NCI-H345 treated with DMSO at 0.1 percent for 48 hours (cell line): ENCODE data around the gene IGFBP7.
A peak's percentile ranks its signal among the peaks of the same experiment; 100 is the strongest.

Experiments
- DNase-seq: peaks from one replicate; lab custom pipeline; 2025; ENCODE audit not compliant: unreplicated experiment; lab: John Stamatoyannopoulos, UW

The IGFBP7 gene

DNA sequence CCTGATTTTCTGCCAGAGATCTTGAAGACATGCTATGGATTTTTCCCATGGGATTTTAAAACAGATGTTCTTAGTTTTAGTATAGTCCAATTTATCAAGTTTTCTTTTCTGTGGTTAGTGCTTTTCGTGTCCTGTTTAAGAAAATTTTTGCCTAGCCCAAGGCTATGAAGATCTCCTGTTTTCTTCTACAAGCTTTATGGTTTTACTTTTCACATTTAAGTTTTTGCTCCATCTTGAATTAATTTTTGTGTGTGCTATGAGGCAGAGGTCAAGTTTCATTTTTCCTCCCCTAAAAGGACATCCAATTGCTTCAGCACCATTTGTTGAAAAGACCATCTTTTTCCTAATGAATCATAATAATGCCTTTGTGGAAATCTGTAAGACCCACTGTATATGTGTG, 65.9 kb downstream of the IGFBP7 start:
- no peak for DNase-seq

DNA sequence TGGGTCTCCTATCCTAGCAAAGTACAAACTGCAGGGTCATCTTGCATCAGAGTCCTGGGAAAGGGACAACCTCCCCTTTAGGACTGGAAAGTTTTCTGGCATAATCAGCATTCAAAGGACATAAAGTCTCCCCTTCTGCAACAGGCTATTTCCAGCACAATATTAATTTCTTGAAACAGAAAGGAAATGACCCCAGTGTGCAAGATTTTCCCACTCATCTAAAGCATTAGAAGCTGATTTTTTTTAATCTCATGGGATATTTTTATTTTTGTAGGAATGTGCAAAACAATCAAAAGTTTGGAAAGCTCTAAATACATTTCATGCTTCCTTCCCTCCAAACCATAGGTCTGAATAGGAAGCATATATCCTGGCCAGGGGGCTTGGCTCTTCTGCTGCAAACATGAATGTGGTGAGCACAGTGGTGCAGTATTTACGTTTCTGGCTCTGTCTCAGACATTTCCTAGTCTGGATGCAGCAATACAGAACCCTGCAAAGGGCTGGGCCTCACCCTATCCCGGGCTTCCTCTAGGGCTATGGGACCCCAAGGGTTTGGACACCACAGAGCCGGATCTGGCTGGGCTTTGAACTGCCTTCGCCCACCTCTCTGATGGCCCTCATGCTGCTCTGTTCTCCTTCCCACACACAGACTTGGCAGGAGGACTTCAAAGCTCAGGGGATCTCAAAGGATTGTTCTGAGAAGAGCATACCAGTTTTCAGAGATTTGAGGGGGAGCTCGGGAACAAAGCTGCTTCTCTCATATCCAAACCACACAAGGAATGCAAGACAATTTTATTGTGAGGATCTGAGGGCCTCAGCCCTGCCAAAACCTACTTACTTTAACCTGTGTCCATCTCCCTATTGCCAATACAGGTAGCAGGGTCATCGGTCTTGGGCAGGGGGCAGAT, 66.6 kb downstream of the IGFBP7 start:
- no peak for DNase-seq

DNA sequence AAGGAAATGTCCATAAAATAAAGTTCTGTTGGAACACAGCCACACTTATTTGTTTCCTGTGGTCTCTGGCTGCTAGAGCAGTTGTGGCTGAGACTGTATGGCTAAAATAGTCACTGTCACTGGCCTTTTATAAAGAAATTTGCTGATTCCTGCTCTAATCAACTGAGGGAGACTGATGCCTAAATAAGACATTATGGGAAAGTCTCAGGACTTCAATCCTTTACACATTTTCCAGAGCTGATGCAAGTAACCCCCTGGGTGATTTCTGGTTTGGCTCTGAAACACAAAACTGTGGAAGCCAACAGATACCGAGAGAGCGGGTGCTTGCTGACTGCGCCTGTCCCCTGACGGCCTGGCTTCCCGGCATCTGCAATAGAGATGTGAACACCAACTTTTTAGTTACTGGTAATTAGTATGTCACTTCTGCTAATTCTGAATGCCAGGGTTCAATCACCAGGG, 67.4 kb downstream of the IGFBP7 start:
- no peak for DNase-seq

DNA sequence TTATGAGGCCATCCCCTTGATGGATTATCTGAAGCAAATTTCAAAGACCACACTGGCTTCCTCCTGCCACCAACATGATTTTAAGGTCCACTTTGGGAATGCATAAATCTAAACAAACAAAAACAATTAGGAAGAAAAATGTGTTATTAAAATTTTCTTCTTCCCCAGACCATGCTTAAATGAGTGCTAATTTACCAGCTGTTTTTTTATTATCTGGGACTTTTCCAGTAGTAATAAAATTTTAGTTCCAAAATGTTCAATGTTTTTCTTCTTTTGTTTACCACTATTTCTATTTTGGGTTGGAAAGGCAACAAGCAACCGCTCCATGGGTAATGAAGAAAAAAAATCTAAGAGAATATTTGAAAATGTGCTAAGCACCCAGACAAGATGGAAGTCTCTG, 69.2 kb downstream of the IGFBP7 start:
- DNase-seq = no peak

DNA sequence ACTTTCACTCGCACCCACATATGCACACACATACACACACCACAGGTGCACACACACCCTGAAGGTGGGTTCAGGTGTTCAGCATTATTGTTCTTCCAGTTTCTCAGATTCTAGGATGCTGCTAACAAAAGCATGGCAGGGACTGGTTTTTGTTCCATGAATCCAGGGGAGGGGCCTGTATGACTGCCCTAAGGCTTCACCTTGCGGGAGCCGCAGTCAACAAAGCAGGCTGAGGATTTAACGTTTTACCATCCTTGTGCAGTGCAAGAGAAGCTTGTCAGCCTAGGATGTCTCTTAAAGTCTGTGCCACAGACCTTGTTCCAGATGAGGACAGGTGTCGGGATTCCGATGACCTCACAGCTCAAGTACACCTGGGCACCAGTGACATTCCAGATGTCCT, 69.7 kb downstream of the IGFBP7 start:
- DNase-seq = no peak

GRCh38 chr4:57039345-57039744, 70.8 kb downstream of the IGFBP7 start:
- DNase-seq = no peak

DNA sequence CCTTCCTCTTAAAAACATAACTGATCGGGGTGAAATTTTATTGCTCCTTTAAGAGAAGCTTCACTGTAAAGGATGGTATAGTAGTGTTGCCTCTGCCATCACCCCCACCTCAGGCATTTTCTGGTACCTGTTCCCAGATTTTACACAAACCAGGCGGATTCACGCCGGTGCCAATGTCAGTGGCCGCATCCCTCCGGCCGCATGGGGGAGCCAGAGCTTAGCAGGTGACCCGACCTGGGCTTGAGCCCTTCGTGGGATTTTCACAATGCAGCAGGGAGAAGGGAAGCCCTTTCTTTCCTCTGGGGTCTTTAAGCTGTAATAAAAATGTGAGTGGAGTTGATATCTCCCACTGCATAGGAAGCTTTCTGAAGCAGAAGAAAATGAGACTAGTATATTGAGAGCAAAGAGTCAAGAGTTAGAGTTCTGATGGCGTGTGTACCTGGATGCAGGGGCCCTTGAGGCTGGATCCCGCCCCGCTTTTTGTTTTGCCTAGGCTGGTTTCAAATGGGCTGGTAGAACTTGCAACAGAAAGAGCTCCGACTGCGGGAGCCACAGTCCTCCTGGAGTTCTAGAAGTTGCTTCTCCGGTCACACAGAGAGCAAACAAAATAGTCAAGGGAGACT, 72.1 kb downstream of the IGFBP7 start:
- peak; percentile 29 for DNase-seq

DNA sequence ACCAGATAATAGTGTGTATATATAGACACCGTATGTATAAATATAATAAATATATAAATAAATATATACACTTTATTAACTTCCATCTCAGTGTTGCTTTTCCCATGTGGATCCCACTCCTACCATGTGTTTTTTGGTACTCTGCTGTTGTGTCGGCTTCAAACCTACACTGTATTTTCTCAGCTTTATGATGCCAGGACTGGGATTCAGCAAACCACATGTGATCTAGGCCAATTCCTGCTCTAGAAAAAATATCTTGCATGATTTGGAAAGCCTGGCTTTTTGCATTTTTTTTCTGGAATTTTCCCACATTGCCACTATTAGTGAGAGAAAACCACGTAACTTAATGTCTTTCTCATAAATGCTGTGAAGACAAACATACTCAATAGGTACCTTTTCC, 75.7 kb downstream of the IGFBP7 start:
- DNase-seq = no peak

DNA sequence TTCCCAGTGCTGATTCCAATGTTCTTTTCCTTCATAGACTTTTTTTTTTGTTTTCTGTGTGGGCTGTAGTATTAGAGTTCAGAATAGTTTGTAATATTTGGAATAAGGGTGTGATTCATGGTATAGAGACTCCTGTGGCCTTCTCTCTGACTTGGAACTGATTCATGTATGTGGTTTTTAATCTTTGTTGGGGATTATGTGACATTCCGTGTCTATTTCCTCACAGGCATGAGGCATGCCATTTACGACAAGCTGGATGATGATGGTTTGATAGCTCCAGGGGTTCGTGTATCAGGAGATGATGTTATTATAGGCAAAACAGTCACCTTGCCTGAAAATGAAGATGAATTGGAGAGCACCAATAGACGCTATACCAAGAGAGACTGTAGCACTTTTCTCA, 87.1 kb downstream of the IGFBP7 start:
- no peak for DNase-seq

- DNase-seq = no peak
These were observed 89.6 kb downstream of the IGFBP7 start for GRCh38 chr4:57020467-57021101.

GRCh38 chr4:57018980-57019379, 91.2 kb downstream of the IGFBP7 start:
- DNase-seq = no peak

DNA sequence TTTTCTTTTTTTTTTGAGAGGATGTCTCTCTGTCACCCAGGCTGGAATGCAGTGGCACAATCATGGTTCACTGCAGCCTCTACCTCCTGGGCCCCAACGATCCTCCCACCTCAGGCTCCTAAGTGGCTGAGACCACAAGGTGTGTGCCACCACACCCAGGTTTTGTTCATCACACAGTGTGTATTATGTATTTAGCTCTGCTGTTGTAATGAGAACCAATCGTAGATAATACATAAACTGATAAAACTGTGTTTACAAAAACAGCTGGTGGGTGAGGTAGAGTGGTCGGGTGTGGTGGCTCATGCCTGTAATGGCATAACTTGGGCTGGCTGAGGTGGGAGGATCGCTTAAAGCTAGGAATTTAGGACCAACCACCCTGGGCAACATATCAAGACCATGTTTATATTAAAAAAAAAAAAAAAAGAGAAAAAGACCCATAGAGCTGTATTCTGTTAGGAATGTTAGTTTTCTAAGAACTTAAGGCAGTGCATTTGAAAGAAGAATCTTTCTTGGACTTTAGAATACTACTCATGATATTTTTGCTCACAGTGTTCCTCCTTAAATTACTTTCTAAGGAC, 96.6 kb downstream of the IGFBP7 start:
- no peak for DNase-seq

- DNase-seq = no peak
These were observed 110.4 kb downstream of the IGFBP7 start for GRCh38 chr4:56999751-57000150.

DNA sequence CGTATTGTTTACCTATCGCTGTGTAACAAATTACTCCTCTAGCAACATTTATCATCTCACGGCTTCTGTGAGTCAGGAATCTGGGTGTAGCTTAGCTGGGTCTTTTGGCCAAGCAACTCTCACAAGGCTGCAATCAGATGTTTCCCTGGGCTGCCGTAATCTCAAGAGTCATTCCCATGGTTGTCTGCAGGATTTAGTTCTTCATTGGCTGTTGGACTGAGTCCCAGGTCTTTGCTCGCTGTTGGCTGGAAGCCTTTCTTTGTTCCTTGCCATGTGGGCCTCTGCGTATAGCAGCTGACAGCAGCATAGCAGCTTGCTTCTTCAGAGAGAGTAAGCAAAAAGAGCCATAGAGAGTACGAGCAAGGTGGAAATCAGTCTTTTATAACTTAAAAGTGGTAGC, 114.7 kb downstream of the IGFBP7 start:
- no peak for DNase-seq

- DNase-seq = no peak
These were observed 119.9 kb downstream of the IGFBP7 start for GRCh38 chr4:56990109-56990905.

DNA sequence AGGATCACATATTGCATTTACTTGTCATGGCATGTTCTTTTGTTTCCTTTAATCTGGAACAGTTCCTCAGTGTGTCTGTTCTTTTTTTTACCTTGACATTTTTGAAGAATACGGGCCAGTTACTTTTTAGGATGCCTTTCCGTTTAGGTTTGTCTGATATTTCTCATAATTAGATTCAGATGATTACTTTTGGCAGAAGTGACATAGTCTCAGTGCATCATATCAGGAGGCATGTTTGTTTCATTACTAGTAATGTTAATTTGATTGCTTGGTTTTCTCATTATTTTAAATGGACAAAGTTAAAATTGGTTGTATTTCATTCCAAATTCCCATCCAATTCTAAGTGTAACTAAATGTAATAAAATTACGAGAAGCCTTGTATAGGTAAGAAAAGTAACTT, 123.2 kb downstream of the IGFBP7 start:
- no peak for DNase-seq

- DNase-seq = no peak
These were observed 124.0 kb downstream of the IGFBP7 start for GRCh38 chr4:56986192-56986591.

GRCh38 chr4:56981795-56982201, 128.4 kb downstream of the IGFBP7 start:
- no peak for DNase-seq
